HepG2 (cell line): ENCODE results near the gene PTPRB. TPM values are rescaled to one million over a fixed set of nuclear protein-coding genes. Genes with fewer than 3 reads are reported as not detected.

Source experiments
- ATAC-seq: fragments of 200-7000 bp; cut with Tn5 transposase; 3 replicates; pipeline ENCODE4 v1.9.1; 2020; ENCODE audit warnings: mild to moderate bottlenecking, moderate library complexity
- BruUV-seq: library from RNA; stranded (reverse); fragments of 400-500 nt; replicated peaks from 2 replicates; lab custom pipeline; 2021; lab: Mats Ljungman, UMichigan
- CTCF ChIA-PET: fragments of 300-600 bp; formaldehyde crosslinking; extraction: SDS; loops from one replicate; lab custom pipeline; 2021; ENCODE audit warnings: low total read pairs, inconsistent platforms, low intra/inter-chr PET ratio; lab: Yijun Ruan, JAX
- POLR2A ChIA-PET: fragments of 350-600 bp; sonication (Branson Sonifier 250); formaldehyde crosslinking; loops from one replicate; lab custom pipeline; 2020; ENCODE audit warnings: antibody characterized with exemption, inconsistent platforms; lab: Yijun Ruan, JAX
- DNase-seq: peaks from one replicate; pipeline ENCODE4 v3.0.0-alpha.2; 2015; ENCODE audit warnings: low spot score
- FAIRE-seq: peaks from 3 replicates; lab custom pipeline; 2011; peaks lifted over from hg19 to GRCh38; lab: Jason Lieb, UNC
- H2AFZ ChIP-seq: one replicate; pipeline ENCODE4 v1.6.1; 2011; ENCODE audit warnings: low read length, inconsistent platforms
- H3K27ac ChIP-seq: fragments of 300-600 bp; 3 replicates; pipeline ENCODE4 v1.8.0; 2011; ENCODE audit warnings: mixed run types, mild to moderate bottlenecking, mixed read lengths, low read length, inconsistent platforms; ENCODE audit not compliant: insufficient read depth; ENCODE audit errors: extremely low read length
- H3K27me3 ChIP-seq, 2 experiments: fragments of 200-600 bp in 1 of 2; 2 replicates in 1 of 2; 3 replicates in 1 of 2; pipeline versions ENCODE4 v1.6.0 to v1.8.0; 2011; ENCODE audit warnings: low read length in 2 of 2, mild to moderate bottlenecking in 2 of 2, moderate library complexity in 2 of 2, inconsistent platforms in 1 of 2; ENCODE audit not compliant: insufficient read depth in 2 of 2, control insufficient read depth in 1 of 2
- H3K36me3 ChIP-seq, 2 experiments: fragments of 200-600 bp in 1 of 2; replicated peaks in 1 of 2; 2 replicates in 1 of 2; 3 replicates in 1 of 2; pipeline versions ENCODE4 v1.5.1 to v1.8.0; 2011; ENCODE audit warnings: low read length in 2 of 2, inconsistent platforms in 1 of 2; ENCODE audit not compliant: insufficient read depth in 2 of 2, control insufficient read depth in 1 of 2
- H3K4me1 ChIP-seq: 2 replicates; pipeline ENCODE4 v1.5.1; 2012; ENCODE audit warnings: low read length, inconsistent platforms; ENCODE audit not compliant: insufficient read depth
- H3K4me2 ChIP-seq: 2 replicates; pipeline ENCODE4 v1.6.0; 2011; ENCODE audit warnings: low read depth, low read length, inconsistent platforms
- H3K4me3 ChIP-seq, 3 experiments: fragments of 200-600 bp in 1 of 3; sonication (generic), shearing (Covaris generic) in 1 of 3; replicated peaks in 1 of 3; 2 replicates each; pipeline ENCODE4 v1.5.1; 2011 to 2016; ENCODE audit warnings: low read length in 3 of 3, inconsistent platforms in 2 of 3, low read depth in 2 of 3, mild to moderate bottlenecking in 2 of 3, control low read depth in 1 of 3, mixed read lengths in 1 of 3; ENCODE audit not compliant: insufficient read depth in 1 of 3
- H3K79me2 ChIP-seq: one replicate; pipeline ENCODE4 v1.6.1; 2011; ENCODE audit warnings: low read length, inconsistent platforms; ENCODE audit not compliant: insufficient read depth
- H3K9ac ChIP-seq: 2 replicates; pipeline ENCODE4 v1.6.0; 2011; ENCODE audit warnings: mild to moderate bottlenecking, low read depth, low read length, inconsistent platforms; ENCODE audit not compliant: insufficient read depth
- H3K9me3 ChIP-seq: 2 replicates; pipeline ENCODE4 v1.5.1; 2012; ENCODE audit warnings: mild to moderate bottlenecking, low read length
- H4K20me1 ChIP-seq: 2 replicates; pipeline ENCODE4 v1.6.0; 2011; ENCODE audit warnings: inconsistent platforms, mild to moderate bottlenecking, low read length, moderate library complexity; ENCODE audit not compliant: insufficient read depth
- CSRNP2 ChIP-seq: sonication (generic); formaldehyde crosslinking; conservative IDR thresholded peaks from 2 replicates; pipeline ENCODE4 v1.8.0; 2022; ENCODE audit warnings: low read depth, missing genetic modification reagents
- ETV5 ChIP-seq: IDR thresholded peaks from 2 replicates; pipeline ENCODE4 v1.6.1; 2018; ENCODE audit warnings: missing biosample characterization, missing genetic modification reagents, inconsistent platforms, borderline replicate concordance
- GPN1 ChIP-seq: sonication (generic); formaldehyde crosslinking; IDR thresholded peaks from 2 replicates; pipeline ENCODE4 v1.5.1; 2020; ENCODE audit warnings: missing genetic modification reagents, borderline replicate concordance
- LRRFIP1 ChIP-seq: sonication (generic); formaldehyde crosslinking; conservative IDR thresholded peaks from 2 replicates; pipeline ENCODE4 v1.4.0; 2020; ENCODE audit warnings: missing genetic modification reagents
- MAF1 ChIP-seq: sonication (generic); formaldehyde crosslinking; IDR thresholded peaks from 2 replicates; pipeline ENCODE4 v1.5.0; 2020; ENCODE audit warnings: missing genetic modification reagents, borderline replicate concordance
- MEIS1 ChIP-seq: sonication (generic); formaldehyde crosslinking; IDR thresholded peaks from 2 replicates; pipeline ENCODE4 v1.9.0; 2021; ENCODE audit warnings: mild to moderate bottlenecking, missing genetic modification reagents, moderate library complexity, borderline replicate concordance
- MTERF4 ChIP-seq: sonication (generic); formaldehyde crosslinking; IDR thresholded peaks from 2 replicates; pipeline ENCODE4 v1.8.0; 2023; ENCODE audit warnings: mild to moderate bottlenecking, missing genetic modification reagents
- MYC ChIP-seq: sonication (generic); formaldehyde crosslinking; IDR thresholded peaks from 2 replicates; pipeline ENCODE4 v1.9.0; 2021; ENCODE audit warnings: missing genetic modification reagents, borderline replicate concordance
- PBX3 ChIP-seq: sonication (generic); formaldehyde crosslinking; IDR thresholded peaks from 2 replicates; pipeline ENCODE4 v1.8.1; 2023; ENCODE audit warnings: missing genetic modification reagents, inconsistent platforms, borderline replicate concordance
- SATB2 ChIP-seq: sonication (generic); formaldehyde crosslinking; IDR thresholded peaks from 2 replicates; pipeline ENCODE4 v1.5.0; 2020; ENCODE audit warnings: missing genetic modification reagents
- STAG1 ChIP-seq: sonication (generic); formaldehyde crosslinking; IDR thresholded peaks from 2 replicates; pipeline ENCODE4 v1.4.0; 2020; ENCODE audit warnings: missing genetic modification reagents
- TCF12 ChIP-seq, 2 experiments: fragments of 450-650 bp in 1 of 2; sonication (generic) in 1 of 2; formaldehyde crosslinking in 1 of 2; IDR thresholded peaks; 2 replicates each; pipeline versions ENCODE4 v1.6.1 to v1.8.0; 2017 to 2022; ENCODE audit warnings: antibody characterized with exemption in 1 of 2, mild to moderate bottlenecking in 1 of 2, missing genetic modification reagents in 1 of 2, moderate library complexity in 1 of 2
- THRA ChIP-seq: sonication (generic); formaldehyde crosslinking; IDR thresholded peaks from 2 replicates; pipeline ENCODE4 v1.4.0; 2020; ENCODE audit warnings: missing genetic modification reagents, borderline replicate concordance
- ZFP36L1 ChIP-seq: sonication (generic); formaldehyde crosslinking; IDR thresholded peaks from 2 replicates; pipeline ENCODE4 v1.8.0; 2022; ENCODE audit warnings: mild to moderate bottlenecking, missing genetic modification reagents, moderate library complexity
- ZNF3 ChIP-seq: IDR thresholded peaks from 2 replicates; pipeline ENCODE4 v1.7.0; 2017; ENCODE audit warnings: inconsistent platforms
- ZNF451 ChIP-seq: sonication (generic); formaldehyde crosslinking; IDR thresholded peaks from 2 replicates; pipeline ENCODE4 v1.5.0; 2020; ENCODE audit warnings: mild to moderate bottlenecking, missing genetic modification reagents
- WGBS: methylation state at CpG from one replicate; pipeline ENCODE4 v1.1.6; 2017; ENCODE audit warnings: low lambda C conversion rate; 5-methylcytosine and 5-hydroxymethylcytosine counted together
- in situ Hi-C: cut with HindIII; loops from 2 replicates; pipeline ENCODE4 v1.10.0; 2017; ENCODE audit warnings: low pct_unique_long_range_greater_than_20kb; ENCODE audit not compliant: extremely low pct_ligation_motif_present
- intact Hi-C: fragments of 100-400 bp; cut with micrococcal nuclease; formaldehyde crosslinking; loops from one replicate; pipeline ENCODE4 v1.10.0; 2022; ENCODE audit not compliant: unreplicated experiment
- polyA plus RNA-seq, 8 experiments: library from polyadenylated mRNA; depleted of rRNA in 3 of 8; stranded (reverse) in 7 of 8; unstranded in 1 of 8; fragments of >200 nt; fragmentation: Illumina TruSeq in 4 of 8; extraction: Trizol in 4 of 8; gene quantifications; 2 replicates each; pipeline versions ENCODE4 v1.2.1 to v1.2.3, GENCODE V29; 2011 to 2016; ENCODE audit warnings: low read depth in 4 of 8, missing spikeins in 1 of 8, mixed read lengths in 1 of 8; ENCODE audit not compliant: insufficient read depth in 1 of 8
- total RNA-seq, 5 experiments: library from RNA; depleted of rRNA; stranded (reverse); fragments of >200 nt; fragmentation: Illumina TruSeq; extraction: Trizol; gene quantifications; 2 replicates each; pipeline ENCODE4 v1.2.3, GENCODE V29; 2016; ENCODE audit warnings: low read depth in 1 of 5

Gene PTPRB
- total and polyA plus RNA-seq, 2 of the 13 experiments (the other 11 are each of a cell fraction or from before 2014, with no cell fraction given) = 0.02 to 0.07 TPM

- Histone ChIP-seq H3K79me2 (no peaks in the 10 kb centered on the region), H3K27me3 (no peaks in the 10 kb centered on the region; a peak in 1 of 5 replicates), H3K27ac (no peak overlapping the region), H3K9ac (no peak overlapping the region), H3K9me3 (no peaks in the 10 kb centered on the region), H2AFZ (no peak overlapping the region), H4K20me1 (no peaks in the 10 kb centered on the region), H3K4me2 (no peak overlapping the region), H3K4me1 (peaks cover 10% of the 10 kb centered on the region; the same call in 1 of the 2 replicates), H3K4me3 (no peak overlapping the region), H3K36me3 (no peaks in the 10 kb centered on the region)
- DNase-seq (no peak), ATAC-seq (no peak), FAIRE-seq (no peak)
- 15% methylated on average over 2 of the region's 2 CpGs for WGBS
- no TSS peak for BruUV-seq
- ChIA-PET POLR2A (no interaction called here), CTCF (no interaction called here)
- in situ Hi-C loops = no loop called here
- TF ChIP-seq MTERF4 (no peak), ZNF3 (no peak), ETV5 (no peak), MEIS1 (no peak), TCF12 (IDR thresholded peaks at IDR 0.05) (no peak), TCF12 (CRISPR knock-in tag; IDR thresholded peaks at IDR 0.05) (no peak), ZNF451 (CRISPR knock-in tag) (no peak), THRA (CRISPR knock-in tag) (no peak), ZFP36L1 (no peak), MAF1 (CRISPR knock-in tag) (no peak), GPN1 (CRISPR knock-in tag) (no peak), PBX3 (CRISPR knock-in tag) (no peak), STAG1 (CRISPR knock-in tag) (no peak), MYC (no peak), SATB2 (CRISPR knock-in tag) (no peak), LRRFIP1 (no peak), CSRNP2 (CRISPR knock-in tag) (no peak)
- intact Hi-C loops = no loop called here
These were observed 7.6 kb upstream of the PTPRB start for GRCh38 chr12:70644861-70645260.
